NCI-H2107 treated with DMSO at 0.1 percent for 48 hours (cell line): ENCODE data around the gene SLC25A45.
A peak's percentile ranks its signal among the peaks of the same experiment; 100 is the strongest.

Experiments used
- DNase-seq: peaks from one replicate; lab custom pipeline; 2025; ENCODE audit not compliant: unreplicated experiment; lab: John Stamatoyannopoulos, UW

The SLC25A45 gene

GRCh38 chr11:65389294-65389980, 7.0 kb upstream of the SLC25A45 start:
- no peak for DNase-seq

- no peak for DNase-seq
Observed at GRCh38 chr11:65388731-65389130, 6.3 kb upstream of the SLC25A45 start.

- DNase-seq: peak; percentile 41
Observed at GRCh38 chr11:65386307-65387140, 4.1 kb upstream of the SLC25A45 start, which contains the start of gene FRMD8. TSS of gene FRMD8 (plus strand) at chr11:65386637. CDS start at chr11:65387037, 400 bp downstream.

GRCh38 chr11:65384301-65384889, 1.9 kb upstream of the SLC25A45 start:
- DNase-seq: no peak

- no peak for DNase-seq
Observed at GRCh38 chr11:65383778-65384177, 1.3 kb upstream of the SLC25A45 start.

- DNase-seq: peak; percentile 94
Observed at GRCh38 chr11:65382804-65383368, 440 bp upstream of the SLC25A45 start.

- DNase-seq: no peak
Observed at GRCh38 chr11:65381716-65382032, 772 bp downstream of the SLC25A45 start.

- no peak for DNase-seq
Observed at GRCh38 chr11:65380460-65381119, 1.9 kb downstream of the SLC25A45 start.

GRCh38 chr11:65379698-65380459, 2.6 kb downstream of the SLC25A45 start:
- no peak for DNase-seq

- no peak for DNase-seq
Observed at GRCh38 chr11:65378928-65379638, 3.4 kb downstream of the SLC25A45 start.

GRCh38 chr11:65378208-65378927, 4.1 kb downstream of the SLC25A45 start:
- DNase-seq: no peak

GRCh38 chr11:65377777-65378176, 4.7 kb downstream of the SLC25A45 start:
- DNase-seq: no peak

GRCh38 chr11:65377036-65377435, 5.4 kb downstream of the SLC25A45 start:
- DNase-seq: no peak

GRCh38 chr11:65376138-65376713, 6.2 kb downstream of the SLC25A45 start:
- DNase-seq: no peak

- DNase-seq: no peak
Observed at GRCh38 chr11:65375012-65375411, 7.4 kb downstream of the SLC25A45 start.

- no peak for DNase-seq
Observed at GRCh38 chr11:65373839-65374580, 8.4 kb downstream of the SLC25A45 start.

GRCh38 chr11:65370659-65371049, 11.8 kb downstream of the SLC25A45 start:
- no peak for DNase-seq

- DNase-seq: peak; percentile 89
Observed at GRCh38 chr11:65366340-65366773, 16.1 kb downstream of the SLC25A45 start.
